SK-N-SH treated with all-trans-retinoic acid at 6 μM for 48 hours (cell line): Measurements from ENCODE around the gene LILRB5.

Source experiments
- BACH2 ChIP-seq: fragments of 250-450 bp; sonication (Bioruptor Pico); IDR thresholded peaks from 2 replicates; pipeline ENCODE4 v1.9.0; 2021; ENCODE audit warnings: mild to moderate bottlenecking, borderline replicate concordance
- CSRNP3 ChIP-seq: fragments of 250-450 bp; sonication (Bioruptor Pico); IDR thresholded peaks from 2 replicates; pipeline ENCODE4 v1.5.1; 2021; ENCODE audit warnings: mild to moderate bottlenecking, moderate library complexity
- ISL1 ChIP-seq: fragments of 250-450 bp; sonication (Bioruptor Pico); IDR thresholded peaks from 2 replicates; pipeline ENCODE4 v2.1.2; 2022; ENCODE audit warnings: mild to moderate bottlenecking, moderate library complexity
- PATZ1 ChIP-seq: fragments of 250-450 bp; sonication (Bioruptor Pico); IDR thresholded peaks from 2 replicates; pipeline ENCODE4 v1.8.0; 2020; ENCODE audit warnings: mild to moderate bottlenecking, moderate library complexity, borderline replicate concordance
- PPARA ChIP-seq: fragments of 250-450 bp; sonication (Bioruptor Pico); IDR thresholded peaks from 2 replicates; pipeline ENCODE4 v1.5.0; 2020; ENCODE audit warnings: mild to moderate bottlenecking, borderline replicate concordance
- RARB ChIP-seq: fragments of 250-450 bp; sonication (Bioruptor Pico); IDR thresholded peaks from 2 replicates; pipeline ENCODE4 v1.8.0; 2021; ENCODE audit warnings: mild to moderate bottlenecking, moderate library complexity
- TCF4 ChIP-seq: fragments of 250-450 bp; sonication (Bioruptor Pico); IDR thresholded peaks from 2 replicates; pipeline ENCODE4 v1.8.0; 2021; ENCODE audit warnings: mild to moderate bottlenecking, moderate library complexity, borderline replicate concordance

- TF ChIP-seq BACH2 (CRISPR knock-in tag) (no peak), CSRNP3 (CRISPR knock-in tag) (no peak), RARB (CRISPR knock-in tag) (no peak), PATZ1 (CRISPR knock-in tag) (no peak), PPARA (CRISPR knock-in tag) (no peak), TCF4 (CRISPR knock-in tag) (no peak), ISL1 (CRISPR knock-in tag) (no peak)
Observed at GRCh38 chr19:54218960-54219661, 38.0 kb downstream of the LILRB5 start.
